Liver (tissue), 9 donors: ENCODE results near the gene RTN4RL1. TPM values are rescaled to one million over a fixed set of nuclear protein-coding genes. Genes with fewer than 3 reads are reported as not detected.

Source experiments
- DNase-seq: peaks from one replicate; pipeline ENCODE4 v3.0.0-alpha.2; 2017; ENCODE audit warnings: low spot score
- H3K27ac ChIP-seq, 2 donors: one replicate each; pipeline ENCODE4 v1.7.0; 2013; ENCODE audit warnings: inconsistent platforms in 2 of 2, low read length in 2 of 2, control low read depth in 1 of 2, low read depth in 1 of 2, mild to moderate bottlenecking in 1 of 2
- H3K27me3 ChIP-seq, 4 donors: one replicate each; pipeline versions ENCODE4 v1.6.1 to v1.7.0; 2013; ENCODE audit warnings: low read length in 3 of 4, inconsistent platforms in 1 of 4, mild to moderate bottlenecking in 1 of 4, moderate library complexity in 1 of 4; ENCODE audit not compliant: control insufficient read depth in 4 of 4, insufficient read depth in 4 of 4
- H3K36me3 ChIP-seq, 4 donors: one replicate each; pipeline versions ENCODE4 v1.6.1 to v1.7.0; 2013; ENCODE audit warnings: low read length in 3 of 4, mild to moderate bottlenecking in 3 of 4, low read depth in 1 of 4, moderate library complexity in 1 of 4; ENCODE audit not compliant: control insufficient read depth in 4 of 4, insufficient read depth in 3 of 4
- H3K4me1 ChIP-seq, 4 donors: one replicate each; pipeline versions ENCODE4 v1.6.1 to v1.7.0; 2013; ENCODE audit warnings: low read length in 3 of 4, mild to moderate bottlenecking in 3 of 4, moderate library complexity in 1 of 4; ENCODE audit not compliant: control insufficient read depth in 4 of 4, insufficient read depth in 4 of 4
- H3K4me3 ChIP-seq, 3 donors: one replicate each; pipeline versions ENCODE4 v1.6.1 to v1.7.0; 2013; ENCODE audit warnings: low read length in 3 of 3, control low read depth in 1 of 3, low read depth in 1 of 3, mild to moderate bottlenecking in 1 of 3
- H3K9ac ChIP-seq, 2 donors: one replicate each; pipeline ENCODE4 v1.7.0; 2013; ENCODE audit warnings: low read length in 2 of 2, mild to moderate bottlenecking in 2 of 2, moderate library complexity in 2 of 2, control low read depth in 1 of 2, low read depth in 1 of 2
- H3K9me3 ChIP-seq, 4 donors: one replicate each; pipeline versions ENCODE4 v1.6.1 to v1.7.0; 2013; ENCODE audit warnings: low read length in 3 of 4; ENCODE audit not compliant: control insufficient read depth in 4 of 4
- CTCF ChIP-seq: fragments of 150-350 bp; IDR thresholded peaks from 2 replicates; pipeline ENCODE4 v1.5.1; 2017; ENCODE audit warnings: improper control_type of control experiment, low read depth, low read length; ENCODE audit not compliant: missing input control
- EGR1 ChIP-seq, 2 donors: IDR thresholded peaks; 2 replicates each; pipeline ENCODE4 v1.6.1; 2016 to 2018; ENCODE audit warnings: antibody characterized with exemption in 2 of 2, low read depth in 2 of 2
- FOXA1 ChIP-seq: IDR thresholded peaks from 2 replicates; pipeline ENCODE4 v1.6.1; 2016; ENCODE audit warnings: antibody characterized with exemption
- FOXA2 ChIP-seq: IDR thresholded peaks from 2 replicates; pipeline ENCODE4 v1.6.1; 2016; ENCODE audit warnings: antibody characterized with exemption
- GABPA ChIP-seq, 2 donors: IDR thresholded peaks in 1 of 2; conservative IDR thresholded peaks in 1 of 2; 2 replicates each; pipeline ENCODE4 v1.6.1; 2016; ENCODE audit warnings: antibody characterized with exemption in 2 of 2, mild to moderate bottlenecking in 1 of 2, moderate library complexity in 1 of 2
- HNF4A ChIP-seq, 2 donors: conservative IDR thresholded peaks; 2 replicates each; pipeline ENCODE4 v1.6.1; 2016; ENCODE audit warnings: antibody characterized with exemption in 2 of 2, mild to moderate bottlenecking in 2 of 2
- JUND ChIP-seq, 2 donors: IDR thresholded peaks; 2 replicates each; pipeline ENCODE4 v1.6.1; 2016; ENCODE audit warnings: antibody characterized with exemption in 2 of 2
- NR2F2 ChIP-seq: IDR thresholded peaks from 2 replicates; pipeline ENCODE4 v1.6.1; 2016; ENCODE audit warnings: antibody characterized with exemption
- RAD21 ChIP-seq, 2 donors: IDR thresholded peaks; 2 replicates each; pipeline ENCODE4 v1.6.1; 2016; ENCODE audit warnings: antibody characterized with exemption in 2 of 2, mild to moderate bottlenecking in 2 of 2
- REST ChIP-seq: IDR thresholded peaks from 2 replicates; pipeline ENCODE4 v1.6.1; 2016; ENCODE audit warnings: antibody characterized with exemption, mild to moderate bottlenecking
- RXRA ChIP-seq, 2 donors: IDR thresholded peaks; 2 replicates each; pipeline ENCODE4 v1.6.1; 2017 to 2018; ENCODE audit warnings: antibody characterized with exemption in 2 of 2, mild to moderate bottlenecking in 1 of 2
- SP1 ChIP-seq: IDR thresholded peaks from 2 replicates; pipeline ENCODE4 v1.6.1; 2018; ENCODE audit warnings: antibody characterized with exemption, mild to moderate bottlenecking
- TAF1 ChIP-seq: conservative IDR thresholded peaks from 2 replicates; pipeline ENCODE4 v1.6.1; 2016; ENCODE audit warnings: antibody characterized with exemption, mild to moderate bottlenecking
- YY1 ChIP-seq: IDR thresholded peaks from 2 replicates; pipeline ENCODE4 v1.6.1; 2016; ENCODE audit warnings: antibody characterized with exemption, mild to moderate bottlenecking
- WGBS: extraction: QIAGEN DNeasy Blood & Tissue Kit; methylation state at CpG from one replicate; pipeline ENCODE4 v1.1.7; 2013; 5-methylcytosine and 5-hydroxymethylcytosine counted together
- polyA plus RNA-seq, 2 donors: library from polyadenylated mRNA; stranded (reverse) in 1 of 2; unstranded in 1 of 2; fragments of 200-250 nt in 1 of 2; fragments of >200 nt in 1 of 2; fragmentation: Nextera tagmentation in 1 of 2; extraction: Ambion mirVana in 1 of 2; gene quantifications; one replicate each; pipeline versions ENCODE4 v1.2.1 to v1.2.3, GENCODE V29; 2013 to 2015
- total RNA-seq, 2 donors: library from RNA; depleted of rRNA; stranded (reverse); fragments of >200 nt; gene quantifications; one replicate each; pipeline ENCODE4 v1.2.3, GENCODE V29; 2014
- donor health status: healthy.
- donor health status: healthy.
- donor health status: healthy.
- donor health status: healthy.
- donor health status: healthy.

The RTN4RL1 gene
- total and polyA plus RNA-seq, 4 donors = 0.04 to 5.4 (median 1.2) TPM

DNA sequence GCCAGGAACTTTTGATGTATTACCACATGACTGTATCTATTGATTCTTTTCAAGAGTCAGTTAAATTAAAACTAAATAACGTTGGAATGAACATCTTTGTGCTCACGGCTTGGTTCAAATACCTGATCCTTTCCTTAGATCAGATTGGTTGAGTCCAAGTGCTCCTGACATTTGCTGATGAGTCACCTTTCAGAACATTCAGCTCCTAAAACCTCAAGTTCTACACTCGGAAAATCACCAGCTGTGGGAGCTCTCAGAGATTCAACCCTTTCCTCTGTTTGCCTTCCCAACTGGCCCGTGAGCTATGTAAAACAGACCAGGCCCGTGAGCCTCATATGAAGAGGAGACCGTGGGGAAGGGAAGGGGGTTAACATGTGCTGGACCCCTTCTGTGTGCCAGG, 68.1 kb downstream of the RTN4RL1 start:
- Histone ChIP-seq H3K9ac (no peak overlapping the region), H3K36me3 (no peaks in the 10 kb centered on the region), H3K4me3 (no peak overlapping the region), H3K9me3 (no peaks in the 10 kb centered on the region), H3K27me3 (no peaks in the 10 kb centered on the region), H3K27ac (no peak overlapping the region), H3K4me1 (peaks cover 3 to 12% (median 8%) of the 10 kb centered on the region in 4 donors)
- DNase-seq = no peak
- WGBS = 74% methylated on average over 6 of the region's 6 CpGs
- no peak for TF ChIP-seq NR2F2
- no peak for TF ChIP-seq GABPA (IDR thresholded peaks at IDR 0.05 in 1 of 2, conservative IDR thresholded peaks at IDR 0.05 in 1 of 2)
- no peak for TF ChIP-seq CTCF
- TF ChIP-seq SP1 = no peak
- no peak for TF ChIP-seq REST

GRCh38 chr17:1956134-1956533, 69.0 kb downstream of the RTN4RL1 start:
- no peak for TF ChIP-seq REST
- TF ChIP-seq EGR1 (IDR thresholded peaks at IDR 0.05; ENCODE audit: low read depth in 2 of 2) = no peak
- no peak for TF ChIP-seq RAD21 (IDR thresholded peaks at IDR 0.05)
- TF ChIP-seq GABPA (IDR thresholded peaks at IDR 0.05 in 1 of 2, conservative IDR thresholded peaks at IDR 0.05 in 1 of 2) = no peak
- no peaks in the 10 kb centered on the region for H3K36me3 ChIP-seq
- H3K4me3 ChIP-seq = no peak overlapping the region
- H3K27ac ChIP-seq = no peak overlapping the region
- no peak for DNase-seq
- H3K27me3 ChIP-seq = no peaks in the 10 kb centered on the region
- no peak overlapping the region for H3K9ac ChIP-seq
- H3K4me1 ChIP-seq = peaks cover 3 to 12% (median 8%) of the 10 kb centered on the region in 4 donors
- no peaks in the 10 kb centered on the region for H3K9me3 ChIP-seq
- WGBS = 90% methylated on average over 13 of the region's 13 CpGs

GRCh38 chr17:1953831-1954230, 71.3 kb downstream of the RTN4RL1 start:
- Histone ChIP-seq H3K9ac (no peak overlapping the region), H3K27ac (no peak overlapping the region), H3K9me3 (no peaks in the 10 kb centered on the region), H3K4me3 (no peak overlapping the region), H3K4me1 (peaks cover 3 to 8% (median 6%) of the 10 kb centered on the region in 4 donors), H3K27me3 (no peaks in the 10 kb centered on the region), H3K36me3 (no peaks in the 10 kb centered on the region)
- DNase-seq = no peak
- 88% methylated on average over 5 of the region's 5 CpGs for WGBS
- TF ChIP-seq EGR1 (IDR thresholded peaks at IDR 0.05; ENCODE audit: low read depth in 2 of 2) (no peak), FOXA2 (no peak), FOXA1 (no peak), TAF1 (no peak), YY1 (no peak), NR2F2 (no peak), JUND (IDR thresholded peaks at IDR 0.05) (no peak), REST (no peak), RAD21 (IDR thresholded peaks at IDR 0.05) (no peak), RXRA (IDR thresholded peaks at IDR 0.05) (no peak), HNF4A (conservative IDR thresholded peaks at IDR 0.05) (no peak)
